K562 (cell line): ENCODE results near the gene SRP72. TPM values are rescaled to one million over a fixed set of nuclear protein-coding genes. Genes with fewer than 3 reads are reported as not detected.

Experiments
- BACH1 ChIP-seq: fragments of 200-800 bp; sonication (Bioruptor generic); IDR thresholded peaks from 2 replicates; pipeline ENCODE4 v1.6.1; 2016; ENCODE audit warnings: missing genetic modification characterization, missing compliant biosample characterization
- C11orf30 ChIP-seq: fragments of 450-650 bp; IDR thresholded peaks from 2 replicates; pipeline ENCODE4 v1.6.1; 2016; ENCODE audit warnings: low read depth, mild to moderate bottlenecking
- CCNT2 ChIP-seq: IDR thresholded peaks from 2 replicates; pipeline ENCODE4 v1.6.1; 2011; ENCODE audit warnings: borderline replicate concordance, low read depth, mild to moderate bottlenecking, moderate library complexity, mixed read lengths, low read length; ENCODE audit not compliant: insufficient read length; ENCODE audit errors: extremely low read depth
- ELK1 ChIP-seq: sonication (generic); formaldehyde crosslinking; IDR thresholded peaks from 2 replicates; pipeline ENCODE4 v1.8.1; 2022; ENCODE audit warnings: missing genetic modification reagents
- FOS ChIP-seq: IDR thresholded peaks from 3 replicates; pipeline ENCODE4 v1.6.1; 2011; ENCODE audit not compliant: insufficient read length; ENCODE audit errors: extremely low read depth
- FOXM1 ChIP-seq, 2 experiments: fragments of 450-650 bp in 1 of 2; sonication (generic) in 1 of 2; formaldehyde crosslinking in 1 of 2; IDR thresholded peaks; 2 replicates each; pipeline versions ENCODE4 v1.6.1 to v1.9.0; 2017 to 2022; ENCODE audit warnings: low read depth in 2 of 2, mild to moderate bottlenecking in 2 of 2, missing genetic modification reagents in 1 of 2, moderate library complexity in 1 of 2
- GTF2B ChIP-seq: IDR thresholded peaks from 2 replicates; pipeline ENCODE4 v1.6.1; 2011; ENCODE audit not compliant: insufficient read length; ENCODE audit errors: extremely low read depth
- HDAC8 ChIP-seq: fragments of 450-650 bp; IDR thresholded peaks from 2 replicates; pipeline ENCODE4 v1.6.1; 2016; ENCODE audit warnings: mild to moderate bottlenecking, missing genetic modification characterization, moderate library complexity, missing compliant biosample characterization
- ID3 ChIP-seq, 2 experiments: fragments of 250-450 bp in 1 of 2; fragments of 450-650 bp in 1 of 2; sonication (Bioruptor Pico) in 1 of 2; IDR thresholded peaks; 2 replicates each; pipeline versions ENCODE4 v1.6.1 to v1.8.0; 2016 to 2021; ENCODE audit warnings: mild to moderate bottlenecking in 2 of 2, moderate library complexity in 2 of 2, missing compliant biosample characterization in 1 of 2, missing genetic modification characterization in 1 of 2
- MBD2 ChIP-seq: sonication (generic); IDR thresholded peaks from 2 replicates; pipeline ENCODE4 v1.6.1; 2016; ENCODE audit warnings: low read depth, borderline replicate concordance
- MYBL2 ChIP-seq, 2 experiments: fragments of 450-650 bp in 1 of 2; sonication (generic) in 1 of 2; formaldehyde crosslinking in 1 of 2; IDR thresholded peaks; 2 replicates each; pipeline versions ENCODE4 v1.6.1 to v1.8.1; 2017 to 2022; ENCODE audit warnings: borderline replicate concordance in 1 of 2, inconsistent platforms in 1 of 2, low read depth in 1 of 2, mild to moderate bottlenecking in 1 of 2, missing genetic modification reagents in 1 of 2, moderate library complexity in 1 of 2
- POLR2A ChIP-seq: fragments of 450-650 bp; conservative IDR thresholded peaks from 2 replicates; pipeline ENCODE4 v1.6.1; 2016
- RBFOX2 ChIP-seq: fragments of 200-400 bp; formaldehyde crosslinking; IDR thresholded peaks from 2 replicates; pipeline ENCODE4 v1.6.1; 2017; ENCODE audit warnings: low read depth, mild to moderate bottlenecking, low read length, moderate library complexity
- RBM14 ChIP-seq: fragments of 200-400 bp; formaldehyde crosslinking; IDR thresholded peaks from 2 replicates; pipeline ENCODE4 v1.6.1; 2018; ENCODE audit warnings: low read depth, mild to moderate bottlenecking, low read length, moderate library complexity, borderline replicate concordance; ENCODE audit not compliant: insufficient read depth
- RBM34 ChIP-seq: fragments of 200-400 bp; formaldehyde crosslinking; IDR thresholded peaks from 2 replicates; pipeline ENCODE4 v1.6.1; 2018; ENCODE audit warnings: low read length, borderline replicate concordance; ENCODE audit not compliant: insufficient read depth
- SMAD2 ChIP-seq: fragments of 150-350 bp; IDR thresholded peaks from 2 replicates; pipeline ENCODE4 v1.6.1; 2014; ENCODE audit warnings: low read depth, mild to moderate bottlenecking, low read length
- UBTF ChIP-seq, 2 experiments: IDR thresholded peaks; 2 replicates each; pipeline ENCODE4 v1.6.1; 2012; ENCODE audit warnings: improper control_type of control experiment in 2 of 2, low read depth in 2 of 2, low read length in 2 of 2, borderline replicate concordance in 1 of 2
- ZC3H4 ChIP-seq: sonication (generic); formaldehyde crosslinking; IDR thresholded peaks from 2 replicates; pipeline ENCODE4 v1.9.0; 2021; ENCODE audit warnings: missing genetic modification reagents, borderline replicate concordance
- ZNF398 ChIP-seq: fragments of 250-450 bp; sonication (Bioruptor Pico); IDR thresholded peaks from 2 replicates; pipeline ENCODE4 v1.8.0; 2021; ENCODE audit warnings: moderate library complexity, mild to moderate bottlenecking, inconsistent platforms
- ZNF586 ChIP-seq: fragments of 450-650 bp; formaldehyde crosslinking; conservative IDR thresholded peaks from 2 replicates; pipeline ENCODE4 v1.4.0; 2020; ENCODE audit warnings: mild to moderate bottlenecking, moderate library complexity
- ZNF77 ChIP-seq: fragments of 250-450 bp; sonication (Bioruptor Pico); IDR thresholded peaks from 2 replicates; pipeline ENCODE4 v1.5.0; 2020
- polyA plus RNA-seq, 8 experiments: library from polyadenylated mRNA; depleted of rRNA in 4 of 8; stranded (reverse) in 5 of 8; unstranded in 3 of 8; fragments of >200 nt; fragmentation: Nextera tagmentation in 2 of 8; fragmentation: Illumina TruSeq in 1 of 8; extraction: Ambion mirVana in 2 of 8; extraction: Trizol in 1 of 8; gene quantifications; 2 replicates each; pipeline versions ENCODE4 v1.2.1 to v1.2.3, GENCODE V29; 2011 to 2014; ENCODE audit warnings: inconsistent platforms in 1 of 8, missing spikeins in 1 of 8
- total RNA-seq, 7 experiments: library from RNA; depleted of rRNA in 6 of 7; stranded (reverse); fragments of >200 nt in 6 of 7; fragmentation: Illumina TruSeq in 2 of 7; extraction: Trizol in 2 of 7; gene quantifications; 2 replicates each; pipeline versions ENCODE4 v1.2.1 to v1.2.3, GENCODE V29; 2011 to 2021; ENCODE audit warnings: low replicate concordance in 1 of 7

The SRP72 gene
- total and polyA plus RNA-seq, 9 of the 15 experiments (the other 6 are each of a cell fraction or from before 2014, with no cell fraction given): 124 to 341 (median 202) TPM

GRCh38 chr4:56466910-56467283 lies 520 bp upstream of the SRP72 start (continued):
- TF ChIP-seq MYBL2 (IDR thresholded peaks at IDR 0.05; ENCODE audit: low read depth) (no peak), MYBL2 (CRISPR knock-in tag; IDR thresholded peaks at IDR 0.05; ENCODE audit: borderline replicate concordance) (no peak), HDAC8 (tag) (no peak), FOXM1 (IDR thresholded peaks at IDR 0.05; ENCODE audit: low read depth) (no peak), FOXM1 (CRISPR knock-in tag; IDR thresholded peaks at IDR 0.05; ENCODE audit: low read depth) (no peak), ZNF77 (CRISPR knock-in tag) (no peak), POLR2A (no peak), ZNF398 (CRISPR knock-in tag) (no peak), SMAD2 (no peak), BACH1 (tag) (peak; percentile 75), MBD2 (no peak), CCNT2 (no peak), C11orf30 (no peak), FOS (no peak), RBM14 (no peak), RBFOX2 (no peak), GTF2B (no peak), ELK1 (CRISPR knock-in tag) (no peak), ID3 (CRISPR knock-in tag; IDR thresholded peaks at IDR 0.05) (no peak), ID3 (tag; IDR thresholded peaks at IDR 0.05) (no peak), UBTF (IDR thresholded peaks at IDR 0.05; ENCODE audit: borderline replicate concordance in 1 of 2, low read depth in 2 of 2, low read length in 2 of 2) (no peak), ZC3H4 (CRISPR knock-in tag) (peak; percentile 57; the same call in 1 of the 2 replicates), RBM34 (no peak), ZNF586 (CRISPR knock-in tag) (no peak)
